ENCODE results near the gene DHPS. TPM values are rescaled to one million over a fixed set of nuclear protein-coding genes. Genes with fewer than 3 reads are reported as not detected.

DHPS gene
- total and polyA plus RNA-seq, 2 of the 13 experiments (the other 11 are each of a cell fraction or from before 2014, with no cell fraction given), result 43.3 to 84.3 TPM

DNA sequence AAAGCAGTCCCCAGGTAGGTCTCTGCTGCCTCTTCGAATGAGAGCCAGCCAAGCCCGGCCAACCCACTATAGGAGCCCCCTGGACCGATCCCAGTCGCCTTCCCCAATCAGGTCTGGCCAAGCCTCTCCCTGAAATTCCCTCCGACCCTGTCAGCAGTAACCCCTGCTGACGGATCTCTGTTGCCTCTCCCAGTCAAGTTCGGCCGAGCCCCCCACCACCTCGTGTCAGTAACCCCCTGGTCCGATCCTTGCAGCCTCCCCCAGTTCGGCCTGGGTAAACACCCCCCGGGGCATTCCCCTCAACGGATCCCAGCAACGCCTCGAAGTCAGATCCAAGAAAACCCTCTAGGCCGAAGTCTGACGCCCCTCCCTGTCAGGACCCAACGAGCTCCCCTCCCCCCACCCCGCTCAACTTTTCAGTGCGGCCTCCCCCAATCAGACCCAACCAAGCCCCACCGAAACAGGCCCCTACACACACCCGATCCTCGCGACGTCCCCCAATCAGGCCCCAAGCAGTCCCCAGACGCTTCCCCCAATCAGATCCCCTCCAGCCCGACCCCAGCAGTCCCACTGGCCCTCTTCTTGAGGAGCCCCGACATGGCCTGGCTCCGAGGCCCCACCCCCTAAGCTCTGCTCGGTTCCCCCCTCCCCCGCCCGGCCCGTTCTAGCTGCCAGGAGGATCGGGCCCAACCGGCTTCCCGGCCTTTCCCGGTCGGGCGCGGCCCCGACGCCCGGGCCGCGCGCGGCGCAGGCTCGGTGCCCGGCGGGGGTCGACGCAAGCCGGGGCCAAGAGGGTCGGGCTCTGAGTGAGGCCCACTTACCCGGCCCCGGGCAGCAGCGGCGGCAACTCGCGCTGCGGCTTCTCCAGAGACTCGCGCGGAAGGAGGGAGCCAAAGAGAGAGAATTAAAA lies 40.2 kb upstream of the DHPS start:
- CTCF ChIA-PET (ENCODE audit: low intra/inter-chr PET ratio, low total read pairs), result no interaction called here
- H3K27me3 ChIP-seq (ENCODE audit: control insufficient read depth in 1 of 2, insufficient read depth in 2 of 2, low read length in 2 of 2), result no peaks in the 10 kb centered on the region; a peak in 1 of 5 replicates
- WGBS (ENCODE audit: low lambda C conversion rate), result 2% methylated on average over 27 of the region's 65 CpGs
- no TSS peak for BruUV-seq (replicated peaks)
- no peaks in the 10 kb centered on the region for H4K20me1 ChIP-seq (ENCODE audit: insufficient read depth, low read length)
- peak overlapping the region; percentile 92 to 96 (median 93) for H3K4me3 ChIP-seq (replicated peaks in 1 of 3; ENCODE audit: insufficient read depth in 1 of 3, low read depth in 2 of 3, low read length in 3 of 3)
- H3K4me2 ChIP-seq (ENCODE audit: low read depth, low read length), result peak overlapping the region; percentile 90
- H3K4me1 ChIP-seq (ENCODE audit: insufficient read depth, low read length), result peaks cover 17% of the 10 kb centered on the region
- DNase-seq (ENCODE audit: low spot score) (peak; percentile 52), ATAC-seq (peak; percentile 67), FAIRE-seq (no peak)
- peaks cover 57% of the 10 kb centered on the region for H3K79me2 ChIP-seq (ENCODE audit: insufficient read depth, low read length)
- no peaks in the 10 kb centered on the region for H3K9me3 ChIP-seq (ENCODE audit: low read length)
- in situ Hi-C loops (cut with HindIII; ENCODE audit: extremely low pct_ligation_motif_present, low pct_unique_long_range_greater_than_20kb), result no loop called here
- peak overlapping the region; percentile 77 for H3K27ac ChIP-seq (ENCODE audit: extremely low read length, insufficient read depth, low read length)
- peaks cover 2 to 18% of the 10 kb centered on the region in 2 experiments for H3K36me3 ChIP-seq (replicated peaks in 1 of 2; ENCODE audit: control insufficient read depth in 1 of 2, insufficient read depth in 2 of 2, low read length in 2 of 2)
- POLR2A ChIA-PET, result interaction anchor here (0.6 to 4.8 kb wide), 13 partner anchors 11 to 169 kb away, joined by 3 to 51 read pairs (median 6); partner anchors contain the start of genes FBXW9, GET3, JUNB and RNASEH2A
- no peak overlapping the region for H2AFZ ChIP-seq (ENCODE audit: low read length)
- intact Hi-C loops (cut with micrococcal nuclease; ENCODE audit: unreplicated experiment), result loop anchor here (1.0 kb wide), 1 partner anchor 15 kb away; the partner anchor contains the start of gene GET3
- peak overlapping the region; percentile 87 for H3K9ac ChIP-seq (ENCODE audit: insufficient read depth, low read depth, low read length)
- TF ChIP-seq POLR2A (IDR thresholded peaks at IDR 0.05; ENCODE audit: insufficient read depth in 1 of 2, low read depth in 2 of 2, low read length in 2 of 2), result peak in 1 of 2 experiments; percentile 49; a peak in 1 of 4 replicates
- TF ChIP-seq MAZ (IDR thresholded peaks at IDR 0.05; ENCODE audit: borderline replicate concordance, low read depth, low read length), result 0 out of 2 replicates have a peak, but pooled peaks have one; percentile 8
- TF ChIP-seq MAZ (CRISPR knock-in tag; IDR thresholded peaks at IDR 0.05; ENCODE audit: low read depth), result no peak
- TF ChIP-seq, protein P1, sequence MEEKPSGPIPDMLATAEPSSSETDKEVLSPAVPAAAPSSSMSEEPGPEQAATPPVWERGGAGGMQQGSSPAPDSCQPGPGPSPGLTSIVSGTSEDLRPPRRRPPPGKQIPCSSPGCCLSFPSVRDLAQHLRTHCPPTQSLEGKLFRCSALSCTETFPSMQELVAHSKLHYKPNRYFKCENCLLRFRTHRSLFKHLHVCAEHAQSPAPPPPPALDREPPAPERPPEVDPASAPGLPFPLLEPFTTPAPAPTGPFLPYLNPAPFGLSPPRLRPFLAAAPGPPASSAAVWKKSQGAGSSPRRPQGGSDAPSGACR (CRISPR knock-in tag; IDR thresholded peaks at IDR 0.05), result 0 out of 2 replicates have a peak, but pooled peaks have one; percentile 40
- TF ChIP-seq MEIS1 (CRISPR knock-in tag; IDR thresholded peaks at IDR 0.05; ENCODE audit: borderline replicate concordance), result no peak
- no peak for TF ChIP-seq ZNF335 (CRISPR knock-in tag; IDR thresholded peaks at IDR 0.05)
- TF ChIP-seq, protein P2, sequence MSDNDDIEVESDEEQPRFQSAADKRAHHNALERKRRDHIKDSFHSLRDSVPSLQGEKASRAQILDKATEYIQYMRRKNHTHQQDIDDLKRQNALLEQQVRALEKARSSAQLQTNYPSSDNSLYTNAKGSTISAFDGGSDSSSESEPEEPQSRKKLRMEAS (IDR thresholded peaks at IDR 0.05), result peak; percentile 28; the same call in 1 of the 2 replicates
- peak; percentile 42; the same call in 1 of the 2 replicates for TF ChIP-seq PHF8 (CRISPR knock-in tag; IDR thresholded peaks at IDR 0.05)
- TF ChIP-seq NONO (IDR thresholded peaks at IDR 0.05), result no peak
- no peak for TF ChIP-seq NONO (CRISPR knock-in tag; conservative IDR thresholded peaks at IDR 0.05)
- TF ChIP-seq ZNF451 (CRISPR knock-in tag; IDR thresholded peaks at IDR 0.05), result no peak
- TF ChIP-seq, protein P3, sequence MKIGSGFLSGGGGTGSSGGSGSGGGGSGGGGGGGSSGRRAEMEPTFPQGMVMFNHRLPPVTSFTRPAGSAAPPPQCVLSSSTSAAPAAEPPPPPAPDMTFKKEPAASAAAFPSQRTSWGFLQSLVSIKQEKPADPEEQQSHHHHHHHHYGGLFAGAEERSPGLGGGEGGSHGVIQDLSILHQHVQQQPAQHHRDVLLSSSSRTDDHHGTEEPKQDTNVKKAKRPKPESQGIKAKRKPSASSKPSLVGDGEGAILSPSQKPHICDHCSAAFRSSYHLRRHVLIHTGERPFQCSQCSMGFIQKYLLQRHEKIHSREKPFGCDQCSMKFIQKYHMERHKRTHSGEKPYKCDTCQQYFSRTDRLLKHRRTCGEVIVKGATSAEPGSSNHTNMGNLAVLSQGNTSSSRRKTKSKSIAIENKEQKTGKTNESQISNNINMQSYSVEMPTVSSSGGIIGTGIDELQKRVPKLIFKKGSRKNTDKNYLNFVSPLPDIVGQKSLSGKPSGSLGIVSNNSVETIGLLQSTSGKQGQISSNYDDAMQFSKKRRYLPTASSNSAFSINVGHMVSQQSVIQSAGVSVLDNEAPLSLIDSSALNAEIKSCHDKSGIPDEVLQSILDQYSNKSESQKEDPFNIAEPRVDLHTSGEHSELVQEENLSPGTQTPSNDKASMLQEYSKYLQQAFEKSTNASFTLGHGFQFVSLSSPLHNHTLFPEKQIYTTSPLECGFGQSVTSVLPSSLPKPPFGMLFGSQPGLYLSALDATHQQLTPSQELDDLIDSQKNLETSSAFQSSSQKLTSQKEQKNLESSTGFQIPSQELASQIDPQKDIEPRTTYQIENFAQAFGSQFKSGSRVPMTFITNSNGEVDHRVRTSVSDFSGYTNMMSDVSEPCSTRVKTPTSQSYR (CRISPR knock-in tag; IDR thresholded peaks at IDR 0.05; ENCODE audit: borderline replicate concordance), result peak; percentile 46; the same call in 1 of the 2 replicates
- 0 out of 2 replicates have a peak, but pooled peaks have one; percentile 31 for TF ChIP-seq HES4 (CRISPR knock-in tag; IDR thresholded peaks at IDR 0.05; ENCODE audit: borderline replicate concordance)
- TF ChIP-seq TAF15 (IDR thresholded peaks at IDR 0.05; ENCODE audit: low read depth, low read length, poor library complexity, severe bottlenecking), result peak; percentile 61
- TF ChIP-seq KMT2B (CRISPR knock-in tag; IDR thresholded peaks at IDR 0.05), result 0 out of 2 replicates have a peak, but pooled peaks have one; percentile 35
- 0 out of 2 replicates have a peak, but pooled peaks have one; percentile 51 for TF ChIP-seq CC2D1A (CRISPR knock-in tag; IDR thresholded peaks at IDR 0.05)
- TF ChIP-seq, protein P4, sequence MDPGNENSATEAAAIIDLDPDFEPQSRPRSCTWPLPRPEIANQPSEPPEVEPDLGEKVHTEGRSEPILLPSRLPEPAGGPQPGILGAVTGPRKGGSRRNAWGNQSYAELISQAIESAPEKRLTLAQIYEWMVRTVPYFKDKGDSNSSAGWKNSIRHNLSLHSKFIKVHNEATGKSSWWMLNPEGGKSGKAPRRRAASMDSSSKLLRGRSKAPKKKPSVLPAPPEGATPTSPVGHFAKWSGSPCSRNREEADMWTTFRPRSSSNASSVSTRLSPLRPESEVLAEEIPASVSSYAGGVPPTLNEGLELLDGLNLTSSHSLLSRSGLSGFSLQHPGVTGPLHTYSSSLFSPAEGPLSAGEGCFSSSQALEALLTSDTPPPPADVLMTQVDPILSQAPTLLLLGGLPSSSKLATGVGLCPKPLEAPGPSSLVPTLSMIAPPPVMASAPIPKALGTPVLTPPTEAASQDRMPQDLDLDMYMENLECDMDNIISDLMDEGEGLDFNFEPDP (CRISPR knock-in tag; conservative IDR thresholded peaks at IDR 0.05), result 0 out of 2 replicates have a peak, but pooled peaks have one; percentile 27
- TF ChIP-seq RFX5 (IDR thresholded peaks at IDR 0.05; ENCODE audit: low read depth, low read length), result no peak
